K562 (cell line): ENCODE results near the gene LY6G6C. TPM values are rescaled to one million over a fixed set of nuclear protein-coding genes. Genes with fewer than 3 reads are reported as not detected.

Source experiments
- ATAC-seq: fragments of 200-7000 bp; cut with Tn5 transposase; 3 replicates; pipeline ENCODE4 v1.9.1; 2020; ENCODE audit warnings: moderate library complexity
- BruUV-seq: library from RNA; stranded (reverse); fragments of 400-500 nt; replicated peaks from 2 replicates; lab custom pipeline; 2021; lab: Mats Ljungman, UMichigan
- CTCF ChIA-PET: fragments of 300-600 bp; formaldehyde crosslinking; extraction: SDS; loops from one replicate; lab custom pipeline; 2021; ENCODE audit warnings: low intra/inter-chr PET ratio; lab: Yijun Ruan, JAX
- POLR2A ChIA-PET: fragments of 300-600, 350-650 bp; sonication (Branson Sonifier 250); formaldehyde crosslinking; extraction: SDS; loops from one replicate; lab custom pipeline; 2021; ENCODE audit warnings: antibody characterized with exemption, inconsistent platforms; lab: Yijun Ruan, JAX
- DNase-seq, 4 experiments: peaks; one replicate each; pipeline versions ENCODE4 v3.0.0 to v3.0.0-alpha.2; 2011 to 2018; ENCODE audit warnings: low spot score in 3 of 4, mixed read lengths in 3 of 4; ENCODE audit errors: extremely low read depth in 1 of 4
- FAIRE-seq: peaks from 2 replicates; lab custom pipeline; 2011; peaks lifted over from hg19 to GRCh38; lab: Jason Lieb, UNC
- H2AFZ ChIP-seq: 2 replicates; pipeline ENCODE4 v1.6.0; 2011; ENCODE audit warnings: low read depth, low read length, control low read depth, inconsistent platforms
- H3K27ac ChIP-seq: fragments of 200-600 bp; 3 replicates; pipeline ENCODE4 v1.8.0; 2011; ENCODE audit warnings: low read depth, mild to moderate bottlenecking, control low read depth, inconsistent platforms, low read length, moderate library complexity, mixed read lengths; ENCODE audit errors: extremely low read depth
- H3K27me3 ChIP-seq, 2 experiments: fragments of 300-600 bp in 1 of 2; 2 replicates in 1 of 2; 3 replicates in 1 of 2; pipeline versions ENCODE4 v1.6.0 to v1.8.0; 2011; ENCODE audit warnings: inconsistent platforms in 2 of 2, low read length in 2 of 2, mild to moderate bottlenecking in 1 of 2, mixed read lengths in 1 of 2, moderate library complexity in 1 of 2; ENCODE audit not compliant: control insufficient read depth in 2 of 2, insufficient read depth in 2 of 2
- H3K36me3 ChIP-seq: fragments of 300-600 bp; 3 replicates; pipeline ENCODE4 v1.8.0; 2011; ENCODE audit warnings: mild to moderate bottlenecking, low read length, inconsistent platforms; ENCODE audit not compliant: control insufficient read depth, insufficient read depth
- H3K4me1 ChIP-seq, 2 experiments: fragments of 200-600 bp in 1 of 2; replicated peaks in 1 of 2; 2 replicates in 1 of 2; 3 replicates in 1 of 2; pipeline versions ENCODE4 v1.5.1 to v1.8.0; 2011; ENCODE audit warnings: inconsistent platforms in 2 of 2, low read length in 2 of 2, mild to moderate bottlenecking in 1 of 2, mixed read lengths in 1 of 2, moderate library complexity in 1 of 2; ENCODE audit not compliant: control insufficient read depth in 2 of 2, insufficient read depth in 2 of 2
- H3K4me2 ChIP-seq: 2 replicates; pipeline ENCODE4 v1.6.1; 2011; ENCODE audit warnings: low read length, control low read depth, inconsistent platforms, mixed read lengths; ENCODE audit not compliant: insufficient read depth
- H3K4me3 ChIP-seq: fragments of 200-600 bp; sonication (generic), shearing (Covaris generic); 2 replicates; pipeline ENCODE4 v1.5.1; 2016; ENCODE audit warnings: control low read depth, inconsistent platforms
- H3K79me2 ChIP-seq: fragments of 200-600 bp; 3 replicates; pipeline ENCODE4 v1.8.0; 2011; ENCODE audit warnings: low read length, inconsistent platforms; ENCODE audit not compliant: control insufficient read depth, insufficient read depth
- H3K9ac ChIP-seq, 2 experiments: 2 replicates each; pipeline versions ENCODE4 v1.6.0 to v1.6.1; 2011; ENCODE audit warnings: low read depth in 2 of 2, low read length in 2 of 2, control low read depth in 1 of 2, inconsistent platforms in 1 of 2, mild to moderate bottlenecking in 1 of 2, mixed read lengths in 1 of 2; ENCODE audit not compliant: insufficient read depth in 1 of 2
- H3K9me1 ChIP-seq: one replicate; pipeline ENCODE4 v1.6.0; 2011; ENCODE audit warnings: inconsistent platforms, mild to moderate bottlenecking, low read length, moderate library complexity; ENCODE audit not compliant: control insufficient read depth, insufficient read depth
- H3K9me3 ChIP-seq: replicated peaks from 2 replicates; pipeline ENCODE4 v1.5.1; 2011; ENCODE audit warnings: low read depth, low read length, inconsistent platforms; ENCODE audit not compliant: control insufficient read depth, insufficient read depth
- H4K20me1 ChIP-seq: replicated peaks from 2 replicates; pipeline ENCODE4 v1.6.1; 2011; ENCODE audit warnings: low read length, inconsistent platforms, mixed read lengths; ENCODE audit not compliant: control insufficient read depth, insufficient read depth
- ATF1 ChIP-seq, 2 experiments: fragments of 450-650 bp in 1 of 2; IDR thresholded peaks; 2 replicates each; pipeline ENCODE4 v1.6.1; 2016; ENCODE audit warnings: missing compliant biosample characterization in 1 of 2, missing genetic modification characterization in 1 of 2
- CREBBP ChIP-seq: IDR thresholded peaks from one replicate; pipeline ENCODE4 v1.6.1; 2012; ENCODE audit warnings: low read depth, mild to moderate bottlenecking, control low read depth, inconsistent platforms, low read length
- ERF ChIP-seq: fragments of 450-650 bp; formaldehyde crosslinking; IDR thresholded peaks from 2 replicates; pipeline ENCODE4 v1.4.0; 2020; ENCODE audit warnings: mild to moderate bottlenecking, mixed read lengths
- JUND ChIP-seq, 2 experiments: IDR thresholded peaks; 2 replicates in 1 of 2; 3 replicates in 1 of 2; pipeline ENCODE4 v1.6.1; 2011; ENCODE audit warnings: borderline replicate concordance in 2 of 2, low read depth in 2 of 2, low read length in 2 of 2, improper control_type of control experiment in 1 of 2, missing biosample characterization in 1 of 2, missing genetic modification characterization in 1 of 2, missing genetic modification reagents in 1 of 2
- SRF ChIP-seq, 2 experiments: fragments of 250-450, 450-650 bp in 1 of 2; sonication (Bioruptor Pico) in 1 of 2; sonication (generic) in 1 of 2; formaldehyde crosslinking; IDR thresholded peaks; 2 replicates each; pipeline versions ENCODE4 v1.5.0 to v1.5.1; 2020 to 2022; ENCODE audit warnings: mild to moderate bottlenecking in 1 of 2, missing genetic modification reagents in 1 of 2
- TCF7L2 ChIP-seq: fragments of 150-350 bp; IDR thresholded peaks from 2 replicates; pipeline ENCODE4 v1.6.1; 2016; ENCODE audit warnings: low read depth, mild to moderate bottlenecking, low read length, moderate library complexity
- U2AF1 ChIP-seq: fragments of 200-400 bp; formaldehyde crosslinking; optimal IDR thresholded peaks from 2 replicates; pipeline ENCODE3; 2017; ENCODE audit warnings: mild to moderate bottlenecking, low read depth, low read length, moderate library complexity
- ZNF165 ChIP-seq: fragments of 250-450 bp; sonication (Bioruptor Pico); IDR thresholded peaks from 2 replicates; pipeline ENCODE4 v1.4.0; 2020; ENCODE audit warnings: borderline replicate concordance
- ZNF232 ChIP-seq: sonication (generic); formaldehyde crosslinking; IDR thresholded peaks from 2 replicates; pipeline ENCODE4 v1.8.0; 2022; ENCODE audit warnings: mild to moderate bottlenecking, missing genetic modification reagents
- ZNF668 ChIP-seq: fragments of 250-450 bp; sonication (Bioruptor Pico); IDR thresholded peaks from 2 replicates; pipeline ENCODE4 v1.8.0; 2022; ENCODE audit warnings: mild to moderate bottlenecking, inconsistent platforms
- WGBS: fragments of 100-300 bp; shearing (Covaris generic); methylation state at CpG from one replicate; pipeline ENCODE4 v1.1.6; 2016; ENCODE audit warnings: low coverage, mixed read lengths; ENCODE audit not compliant: insufficient coverage; ENCODE audit errors: missing lambda C conversion rate; 5-methylcytosine and 5-hydroxymethylcytosine counted together
- in situ Hi-C: fragments of 300-500 bp; cut with MboI; formaldehyde crosslinking; loops from 4 replicates; pipeline ENCODE4 v1.15.0; 2018; ENCODE audit warnings: inconsistent platforms, mixed read lengths
- intact Hi-C: fragments of 100-400 bp; cut with micrococcal nuclease; formaldehyde crosslinking; loops from 2 replicates; pipeline ENCODE4 v1.14.2; 2022
- polyA plus RNA-seq, 8 experiments: library from polyadenylated mRNA; depleted of rRNA in 4 of 8; stranded (reverse) in 5 of 8; unstranded in 3 of 8; fragments of >200 nt; fragmentation: Nextera tagmentation in 2 of 8; fragmentation: Illumina TruSeq in 1 of 8; extraction: Ambion mirVana in 2 of 8; extraction: Trizol in 1 of 8; gene quantifications; 2 replicates each; pipeline versions ENCODE4 v1.2.1 to v1.2.3, GENCODE V29; 2011 to 2014; ENCODE audit warnings: inconsistent platforms in 1 of 8, missing spikeins in 1 of 8
- total RNA-seq, 7 experiments: library from RNA; depleted of rRNA in 6 of 7; stranded (reverse); fragments of >200 nt in 6 of 7; fragmentation: Illumina TruSeq in 2 of 7; extraction: Trizol in 2 of 7; gene quantifications; 2 replicates each; pipeline versions ENCODE4 v1.2.1 to v1.2.3, GENCODE V29; 2011 to 2021; ENCODE audit warnings: low replicate concordance in 1 of 7
- TF ChIP-seq, protein P1 (sequence below): sonication (generic); formaldehyde crosslinking; IDR thresholded peaks from 2 replicates; pipeline ENCODE4 v1.9.0; 2022; ENCODE audit warnings: mild to moderate bottlenecking, missing genetic modification reagents
- TF ChIP-seq, protein P2 (sequence below): fragments of 450-650 bp; formaldehyde crosslinking; IDR thresholded peaks from 2 replicates; pipeline ENCODE4 v1.4.0; 2022; ENCODE audit warnings: mild to moderate bottlenecking, moderate library complexity

The LY6G6C gene
- total and polyA plus RNA-seq, 9 of the 15 experiments (the other 6 are each of a cell fraction or from before 2014, with no cell fraction given) = 0.06 to 0.20 TPM; not detected in 7

DNA sequence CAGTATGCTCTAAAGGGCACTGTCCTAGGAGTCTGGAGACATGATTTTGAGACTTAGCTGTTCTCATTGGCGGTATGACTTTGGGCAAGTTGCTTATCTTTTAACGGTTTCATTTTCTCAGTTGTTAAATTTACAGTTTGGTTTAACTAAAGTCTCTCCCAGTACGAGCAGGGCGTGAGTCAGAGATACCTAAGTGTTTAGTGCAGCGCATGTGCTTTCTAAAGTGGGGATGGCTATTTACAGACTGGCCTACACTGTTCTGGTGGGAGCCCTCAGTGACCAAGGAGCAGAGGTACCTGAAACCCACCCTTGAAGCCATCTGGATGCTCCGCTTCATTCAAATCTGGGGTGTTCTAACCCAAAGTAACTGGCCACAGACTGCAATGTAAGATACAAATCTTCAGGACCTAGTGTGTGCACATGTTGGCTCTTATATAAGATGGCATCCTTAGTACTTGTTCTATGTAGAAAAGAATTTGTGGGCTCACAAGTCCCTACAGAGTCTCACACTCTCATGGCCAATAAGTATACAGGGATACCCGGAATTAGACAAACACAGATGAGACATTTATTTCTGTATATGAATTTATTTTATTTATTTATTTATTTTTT is 29.0 kb upstream of the LY6G6C start:
- Histone ChIP-seq H4K20me1 (no peaks in the 10 kb centered on the region), H3K9me1 (peaks cover 4% of the 10 kb centered on the region), H3K4me2 (no peak overlapping the region), H3K4me1 (peaks cover 5 to 15% of the 10 kb centered on the region in 2 experiments), H3K79me2 (no peaks in the 10 kb centered on the region), H3K9me3 (no peaks in the 10 kb centered on the region), H2AFZ (peak overlapping the region; percentile 4; the same call in 1 of the 2 replicates), H3K27me3 (no peaks in the 10 kb centered on the region), H3K36me3 (peaks cover 33% of the 10 kb centered on the region), H3K9ac (peak overlapping the region; percentile 6 to 36; a peak in 3 of 4 replicates), H3K27ac (peak overlapping the region; percentile 37; the same call in 2 of the 3 replicates), H3K4me3 (no peak overlapping the region)
- DNase-seq (peak in 1 of 4 experiments; percentile 62), FAIRE-seq (peak; percentile 35), ATAC-seq (peak; percentile 68)
- POLR2A ChIA-PET = interaction anchor here (0.6 to 7.7 kb wide), 9 partner anchors 9 to 56 kb away, joined by 3 to 108 read pairs (median 4); partner anchors contain the start of genes CLIC1, DDAH2, MSH5 and VARS1
- no TSS peak for BruUV-seq
- intact Hi-C loops = no loop called here
- in situ Hi-C loops = no loop called here
- 28% methylated on average over 7 of the region's 7 CpGs for WGBS
- CTCF ChIA-PET = no interaction called here
- no peak for TF ChIP-seq ZNF165 (CRISPR knock-in tag)
- TF ChIP-seq JUND (IDR thresholded peaks at IDR 0.05; ENCODE audit: borderline replicate concordance, low read depth, low read length) = peak; percentile 52
- peak; percentile 34; the same call in 1 of the 3 replicates for TF ChIP-seq JUND (tag; IDR thresholded peaks at IDR 0.05; ENCODE audit: borderline replicate concordance, low read depth, low read length)
- 0 out of 2 replicates have a peak, but pooled peaks have one; percentile 10 for TF ChIP-seq ZNF232 (CRISPR knock-in tag)
- no peak for TF ChIP-seq U2AF1
- TF ChIP-seq, protein P1, sequence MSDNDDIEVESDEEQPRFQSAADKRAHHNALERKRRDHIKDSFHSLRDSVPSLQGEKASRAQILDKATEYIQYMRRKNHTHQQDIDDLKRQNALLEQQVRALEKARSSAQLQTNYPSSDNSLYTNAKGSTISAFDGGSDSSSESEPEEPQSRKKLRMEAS (CRISPR knock-in tag) = peak; percentile 87
- TF ChIP-seq ZNF668 (CRISPR knock-in tag) = no peak
- TF ChIP-seq ATF1 (CRISPR knock-in tag; IDR thresholded peaks at IDR 0.05) = no peak
- TF ChIP-seq ATF1 (tag; IDR thresholded peaks at IDR 0.05) = no peak
- 0 out of 4 replicates have a peak, but pooled peaks of 1 of the 2 experiments have one; percentile 16 for TF ChIP-seq SRF (CRISPR knock-in tag; IDR thresholded peaks at IDR 0.05)
- TF ChIP-seq, protein P2, sequence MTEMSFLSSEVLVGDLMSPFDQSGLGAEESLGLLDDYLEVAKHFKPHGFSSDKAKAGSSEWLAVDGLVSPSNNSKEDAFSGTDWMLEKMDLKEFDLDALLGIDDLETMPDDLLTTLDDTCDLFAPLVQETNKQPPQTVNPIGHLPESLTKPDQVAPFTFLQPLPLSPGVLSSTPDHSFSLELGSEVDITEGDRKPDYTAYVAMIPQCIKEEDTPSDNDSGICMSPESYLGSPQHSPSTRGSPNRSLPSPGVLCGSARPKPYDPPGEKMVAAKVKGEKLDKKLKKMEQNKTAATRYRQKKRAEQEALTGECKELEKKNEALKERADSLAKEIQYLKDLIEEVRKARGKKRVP = peak; percentile 50; the same call in 1 of the 2 replicates
- TF ChIP-seq TCF7L2 = no peak
- TF ChIP-seq ERF = no peak
- TF ChIP-seq CREBBP = no peak
